Measurements from ENCODE around the gene CPNE4.
"Not testable (repeated sequence)": the region's sequence is repeated elsewhere in the genome, so short reads cannot be mapped to it uniquely, and the experiment has no call there.

CPNE4 gene

DNA sequence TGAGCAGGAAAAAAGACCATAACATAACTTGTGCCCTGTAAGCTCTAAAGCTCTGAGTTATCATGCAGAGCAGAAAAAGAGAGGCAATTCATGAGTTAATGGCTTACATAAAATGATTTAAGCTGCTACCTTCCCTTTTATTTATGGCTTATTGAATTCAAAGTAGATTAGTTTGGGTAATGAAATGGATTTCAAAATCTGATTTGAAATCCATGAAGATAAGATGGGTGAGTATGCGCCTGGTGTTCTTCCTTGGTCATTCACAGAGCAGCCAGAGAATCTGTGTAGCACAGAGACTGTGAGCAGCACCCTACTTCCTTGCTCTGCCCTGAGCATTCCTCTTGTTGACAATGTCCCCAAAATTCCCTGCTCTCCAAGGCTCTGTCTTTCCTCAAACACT, 495.8 kb downstream of the CPNE4 start:
- no peak for DNase-seq (ENCODE audit: low read depth in 2 of 2)

DNA sequence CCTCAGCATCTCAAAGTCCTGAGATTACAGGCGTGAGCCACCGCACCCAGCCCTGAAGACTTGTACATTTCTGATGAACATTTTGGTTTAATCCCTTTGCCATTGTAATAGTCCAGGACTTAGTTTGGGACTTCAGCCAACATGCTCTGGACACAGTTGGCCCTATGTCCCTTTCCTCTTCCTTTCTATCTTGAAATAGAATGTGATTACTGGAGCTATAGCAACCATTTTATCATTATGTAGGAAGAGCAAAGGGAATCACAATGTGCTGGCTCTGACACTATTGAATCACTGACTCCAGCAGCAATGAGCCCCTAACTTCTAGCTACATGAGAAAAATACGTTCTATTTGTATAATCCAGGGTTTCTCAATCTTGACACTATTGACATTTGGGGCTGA, 497.3 kb downstream of the CPNE4 start:
- DNase-seq (ENCODE audit: low read depth in 2 of 2), result no peak

DNA sequence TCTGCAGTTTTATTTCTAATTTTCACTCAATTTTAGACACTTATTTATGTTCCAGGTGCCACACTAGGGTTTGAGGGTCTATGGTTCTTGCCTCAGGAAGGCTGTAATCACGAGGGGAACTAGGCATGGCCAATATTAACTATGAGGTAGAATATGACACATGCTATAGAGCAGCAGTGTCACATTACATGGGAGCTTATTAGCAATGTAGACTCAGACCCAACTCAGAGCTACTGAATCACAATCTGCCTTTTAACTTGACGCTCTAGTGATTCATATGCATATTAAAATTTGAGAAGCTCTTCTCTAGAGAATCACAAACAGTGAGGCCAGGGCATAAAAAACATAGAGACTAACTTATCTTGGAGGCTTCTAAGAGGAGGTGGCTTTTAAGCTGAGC, 499.2 kb downstream of the CPNE4 start:
- DNase-seq (ENCODE audit: low read depth in 2 of 2), result no peak

DNA sequence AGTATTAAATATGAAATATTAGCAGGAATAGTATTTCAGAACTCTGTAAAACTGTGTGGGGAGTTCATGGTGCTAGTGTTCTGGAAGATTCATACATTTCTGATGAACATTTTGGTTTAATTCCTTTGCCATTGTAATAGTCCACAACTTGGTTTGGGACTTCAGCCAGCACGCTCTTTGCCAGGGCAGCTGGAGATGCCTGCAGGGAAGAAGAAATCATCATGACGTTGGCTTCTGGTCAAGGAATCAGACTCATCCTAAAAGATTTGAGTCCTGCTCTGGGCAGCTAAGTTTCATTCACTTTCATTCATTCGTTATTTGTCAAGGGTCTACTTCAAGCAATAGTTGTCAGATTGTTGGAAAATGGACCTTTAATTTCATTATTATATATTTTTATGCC, 499.7 kb downstream of the CPNE4 start:
- no peak for DNase-seq (ENCODE audit: low read depth in 2 of 2)

DNA sequence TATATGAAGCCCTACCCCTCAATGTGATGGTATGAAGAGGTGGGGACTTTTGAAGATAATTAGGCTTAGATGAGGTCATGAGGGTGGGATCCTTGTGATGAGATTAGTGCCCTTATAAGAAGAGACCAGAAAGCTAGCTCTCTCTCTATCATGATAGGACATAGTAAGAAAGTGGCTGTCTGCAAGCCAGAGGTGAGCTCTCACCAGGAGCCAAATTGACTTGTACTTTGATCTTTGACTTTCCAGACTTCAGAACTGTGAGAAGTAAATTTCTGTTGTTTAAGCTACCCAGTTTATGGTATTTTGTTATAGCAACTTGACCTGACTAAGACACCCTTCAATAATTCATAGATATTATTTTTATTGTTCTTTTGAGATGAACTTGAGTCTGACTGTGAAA, 502.2 kb downstream of the CPNE4 start:
- DNase-seq (ENCODE audit: low read depth in 2 of 2), result no peak

DNA sequence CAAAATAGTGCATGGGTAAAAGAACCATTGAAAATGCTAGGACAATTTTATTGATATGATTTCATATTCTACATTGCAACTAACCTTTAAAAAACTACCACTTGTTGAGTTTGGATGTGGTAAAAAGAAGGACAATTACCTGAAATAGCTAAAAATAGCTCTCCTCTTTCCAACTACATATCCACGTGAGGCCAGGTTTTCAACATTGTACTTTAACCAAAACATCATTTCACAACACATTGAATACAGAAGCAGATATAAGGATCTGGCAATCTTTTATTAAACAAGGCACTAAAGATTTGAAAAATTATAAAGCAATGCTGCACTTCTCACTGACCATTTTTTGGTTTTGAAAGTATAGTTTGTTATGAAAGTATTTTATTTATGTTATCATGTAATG, 504.0 kb downstream of the CPNE4 start:
- no peak for DNase-seq (ENCODE audit: low read depth in 2 of 2)

DNA sequence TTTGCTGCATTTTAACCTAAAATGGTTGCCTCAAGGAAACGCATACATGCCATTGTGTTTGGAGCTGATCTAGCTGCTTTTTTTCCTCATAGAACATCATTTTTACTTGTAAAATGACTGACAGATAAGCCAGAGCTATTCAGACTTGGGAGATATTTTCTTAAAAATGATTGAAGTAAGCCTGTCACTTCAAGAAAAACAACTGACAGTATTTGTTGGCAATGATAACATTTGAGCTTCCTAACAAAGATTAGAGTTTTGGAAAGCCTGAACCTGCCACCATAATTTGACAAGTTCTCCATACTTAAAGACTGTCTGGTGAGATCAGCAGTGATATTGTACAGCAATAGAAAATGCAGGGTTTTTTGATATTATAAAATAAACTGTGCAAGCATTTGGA, 504.4 kb downstream of the CPNE4 start:
- DNase-seq (ENCODE audit: low read depth in 2 of 2), result no peak

DNA sequence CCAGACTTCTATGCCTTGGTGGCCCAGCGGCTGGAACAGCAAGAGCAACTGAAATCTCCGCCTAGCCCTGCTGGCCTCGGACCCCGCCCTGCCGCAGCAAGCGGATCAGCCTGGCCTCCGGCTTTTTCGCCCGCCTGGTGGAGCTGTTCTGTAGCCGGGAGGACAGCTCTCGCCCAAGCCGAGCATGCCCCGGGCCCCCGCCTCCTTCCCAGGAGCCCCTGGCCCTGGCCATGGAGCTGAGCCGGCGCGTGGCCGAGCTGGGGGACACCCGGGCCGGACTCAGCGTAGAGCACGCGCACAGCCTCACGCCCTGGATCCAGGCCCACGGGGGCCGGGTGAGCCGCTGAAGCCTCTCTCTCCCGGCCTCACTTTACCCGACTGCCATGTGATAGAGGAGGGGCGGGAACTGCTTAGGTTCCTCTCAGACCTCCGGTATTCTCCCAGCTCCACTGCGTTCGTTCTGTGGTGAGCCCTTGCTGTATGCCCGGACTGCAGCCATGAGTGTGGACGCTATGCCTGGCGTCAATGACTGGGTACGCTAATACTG, 507.9 kb downstream of the CPNE4 start:
- no peak for DNase-seq (ENCODE audit: low read depth in 2 of 2)

DNA sequence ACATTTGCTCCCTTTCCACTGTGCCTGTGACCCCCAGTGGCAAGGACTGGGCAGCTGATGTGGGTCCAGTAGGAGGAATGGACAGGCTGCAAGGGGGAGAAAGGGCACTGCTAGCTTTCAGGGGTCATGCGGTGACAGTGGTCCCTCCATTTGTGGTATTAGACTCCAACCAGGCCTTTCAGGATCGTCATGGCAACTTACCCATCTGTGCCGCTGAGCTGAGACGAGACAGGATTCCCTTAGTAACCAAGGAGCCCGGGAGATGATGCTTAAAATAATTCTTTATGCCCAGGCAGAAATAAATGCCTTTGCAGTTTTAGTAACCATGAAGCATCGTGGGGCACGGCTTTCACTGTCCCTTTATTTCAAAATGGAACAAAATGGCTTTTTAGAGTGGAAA, 516.1 kb downstream of the CPNE4 start:
- DNase-seq (ENCODE audit: low read depth in 2 of 2), result no peak

DNA sequence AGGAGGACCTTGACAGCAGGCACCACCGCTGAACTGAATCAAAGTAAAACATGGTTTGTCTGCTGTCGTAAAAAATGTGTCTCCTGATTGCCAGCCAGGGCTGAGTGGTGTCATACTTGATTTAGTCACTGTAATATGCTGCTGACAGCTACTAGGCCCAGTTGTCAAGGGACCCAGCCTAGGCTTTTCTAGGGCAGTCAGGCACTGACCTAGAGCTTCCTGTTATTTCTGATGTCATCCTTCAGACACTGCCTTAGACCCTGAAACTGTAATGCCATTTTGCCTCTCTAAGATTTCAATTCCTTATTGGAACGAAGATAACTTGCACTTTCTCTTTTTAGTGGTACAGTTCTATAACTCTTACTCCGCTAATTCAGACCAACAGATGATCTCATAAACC, 529.4 kb downstream of the CPNE4 start:
- no peak for DNase-seq (ENCODE audit: low read depth in 2 of 2)

DNA sequence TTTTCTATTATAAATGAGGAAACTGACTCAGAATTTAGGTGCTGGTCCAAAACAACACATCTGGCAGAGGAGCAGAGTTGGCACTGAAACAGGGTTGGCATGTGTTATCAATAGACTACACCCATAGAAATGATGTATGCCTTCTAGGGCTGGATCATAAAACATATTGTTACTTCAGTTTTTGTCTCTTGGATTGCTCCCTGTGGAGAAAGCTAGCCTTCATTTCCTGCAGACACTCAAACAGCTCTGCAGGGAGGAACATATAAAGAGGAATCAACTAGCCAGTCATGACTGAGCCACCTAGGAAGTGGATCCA, 531.5 kb downstream of the CPNE4 start:
- DNase-seq (ENCODE audit: low read depth in 2 of 2), result no peak

DNA sequence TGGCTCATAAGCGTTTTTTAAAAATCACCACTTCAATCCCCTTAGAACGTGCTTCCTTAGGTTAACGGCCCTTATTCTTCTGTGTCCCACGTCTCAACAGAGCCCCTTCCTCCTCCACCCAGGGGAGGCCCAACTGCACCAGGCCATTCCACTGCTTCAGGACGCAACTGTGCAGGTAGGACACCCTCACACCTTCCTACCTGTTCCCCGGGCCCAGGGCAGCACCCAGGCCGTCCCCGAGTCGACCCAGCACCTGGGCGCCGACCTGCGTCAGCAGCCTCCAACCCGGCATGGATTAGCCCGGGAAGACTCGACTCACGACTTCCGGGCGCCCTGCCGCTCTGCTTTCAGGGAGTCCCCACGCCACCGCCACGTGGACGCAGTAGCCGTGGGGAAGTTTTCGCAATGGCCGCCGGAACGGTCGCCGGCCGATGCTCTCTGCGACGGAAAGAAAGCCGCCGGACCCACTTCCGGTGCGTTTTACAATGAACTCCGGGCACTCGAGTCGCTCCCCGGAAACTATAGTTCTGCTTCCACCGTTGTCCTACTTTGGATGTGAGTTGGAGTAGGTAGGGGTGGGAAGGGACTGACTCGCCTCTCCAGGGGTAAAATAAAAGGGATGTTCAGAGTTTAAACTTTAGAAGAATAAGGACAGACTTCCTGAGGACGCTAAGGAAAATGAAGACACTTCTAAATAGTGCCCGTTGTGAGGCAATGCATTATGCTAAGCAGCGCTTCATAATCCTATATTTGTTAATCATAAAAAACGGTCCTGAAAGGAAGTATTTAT, 532.1 kb downstream of the CPNE4 start, which contains the start of gene MRPL3:
Gene MRPL3, minus strand, starts transcription at position 442 of the 790 bp plus-strand sequence. Its CDS starts 150 bp downstream, at position 292.
- DNase-seq (ENCODE audit: low read depth in 2 of 2), result peak; percentile 71 to 78

DNA sequence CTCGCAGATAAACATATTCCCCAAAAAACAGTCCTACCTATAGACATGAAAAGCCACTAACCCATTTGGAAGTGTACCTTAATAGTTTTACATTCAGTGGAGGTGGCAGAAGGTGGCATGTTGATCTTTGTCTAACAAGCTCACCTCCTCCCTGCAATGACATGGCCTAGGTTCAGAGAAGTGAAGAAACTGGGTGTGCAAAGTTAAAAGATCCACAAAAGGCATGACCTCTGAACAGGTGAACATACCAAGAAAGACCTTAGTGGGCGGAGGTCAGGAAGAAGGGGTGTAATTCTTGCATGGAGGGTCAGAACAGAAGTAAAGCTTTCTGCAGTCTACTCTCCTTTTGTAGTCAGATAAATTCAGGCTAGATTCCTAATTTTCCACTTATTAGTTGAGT, 532.9 kb downstream of the CPNE4 start:
- DNase-seq (ENCODE audit: low read depth in 2 of 2), result no peak

DNA sequence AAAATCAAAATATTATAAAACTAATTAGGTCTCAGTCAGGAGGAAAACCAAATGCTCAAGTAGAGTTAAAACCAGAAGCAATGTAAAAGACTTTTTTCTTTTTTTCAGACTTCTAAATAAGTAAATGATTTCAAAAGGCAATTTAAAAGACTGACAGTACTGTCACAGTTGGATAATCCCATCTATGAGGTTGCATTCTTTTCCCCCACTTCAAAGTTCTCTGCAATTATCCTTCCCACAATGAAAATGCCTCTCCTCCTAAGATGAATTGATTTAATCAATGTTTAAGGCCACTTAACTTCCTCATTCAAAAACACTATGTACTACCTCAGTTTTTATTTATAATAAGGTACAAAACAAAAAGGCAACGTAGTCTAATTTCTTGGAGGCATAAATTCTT, 540.1 kb downstream of the CPNE4 start:
- no peak for DNase-seq (ENCODE audit: low read depth in 2 of 2)

DNA sequence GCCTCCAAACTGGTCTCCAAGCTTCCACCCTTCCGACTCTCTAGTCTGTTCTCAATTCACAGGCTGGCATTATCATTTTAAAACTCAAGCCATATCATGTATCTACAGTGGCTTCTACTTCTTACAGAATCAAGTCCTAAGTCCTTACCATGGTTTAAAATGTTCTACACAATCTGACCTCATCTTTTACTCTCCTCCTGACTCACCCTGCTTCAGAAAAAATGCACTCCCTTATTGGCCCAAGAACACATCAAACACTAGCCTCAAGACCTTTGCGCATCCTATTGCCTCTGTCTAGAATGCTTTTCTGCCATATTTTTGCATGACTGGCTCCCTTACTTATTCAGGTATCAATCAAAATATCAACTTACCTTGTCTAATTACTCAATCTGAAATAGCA, 543.0 kb downstream of the CPNE4 start:
- DNase-seq (ENCODE audit: low read depth in 2 of 2), result no peak

DNA sequence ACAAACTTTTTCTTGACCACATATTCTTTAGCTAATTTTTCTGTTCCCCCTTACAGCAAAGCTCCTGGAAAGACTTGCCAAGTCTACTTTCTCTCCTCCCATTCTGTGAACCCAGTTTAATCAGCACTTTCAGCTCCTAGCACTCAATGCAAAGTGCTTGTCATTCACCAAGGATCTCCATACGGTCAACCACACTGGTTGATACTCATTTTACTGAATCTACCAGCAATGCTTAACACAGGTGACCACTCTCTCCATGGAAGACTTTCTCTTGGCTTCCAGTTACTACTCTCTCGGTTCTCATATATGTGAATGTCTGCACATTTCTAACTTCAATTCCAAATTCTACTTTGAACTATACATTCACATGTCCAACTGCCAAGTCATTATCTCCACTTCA, 543.7 kb downstream of the CPNE4 start:
- DNase-seq (ENCODE audit: low read depth in 2 of 2), result no peak

DNA sequence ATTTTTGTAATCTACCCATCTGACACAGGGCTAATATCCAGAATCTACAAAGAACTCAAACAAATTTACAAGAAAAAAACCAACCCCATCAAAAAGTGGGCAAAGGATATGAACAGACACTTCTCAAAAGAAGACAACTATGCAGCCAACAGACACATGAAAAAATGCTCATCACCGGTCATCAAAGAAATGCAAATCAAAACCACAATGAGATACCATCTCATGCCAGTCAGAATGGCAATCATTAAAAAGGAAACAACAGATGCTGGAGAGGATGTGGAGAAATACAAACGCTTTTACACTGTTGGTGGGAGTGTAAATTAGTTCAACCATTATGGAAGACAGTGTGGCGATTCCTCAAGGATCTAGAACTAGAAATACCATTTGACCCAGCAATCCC, 548.3 kb downstream of the CPNE4 start:
- DNase-seq (ENCODE audit: low read depth in 2 of 2), result not testable (repeated sequence)

DNA sequence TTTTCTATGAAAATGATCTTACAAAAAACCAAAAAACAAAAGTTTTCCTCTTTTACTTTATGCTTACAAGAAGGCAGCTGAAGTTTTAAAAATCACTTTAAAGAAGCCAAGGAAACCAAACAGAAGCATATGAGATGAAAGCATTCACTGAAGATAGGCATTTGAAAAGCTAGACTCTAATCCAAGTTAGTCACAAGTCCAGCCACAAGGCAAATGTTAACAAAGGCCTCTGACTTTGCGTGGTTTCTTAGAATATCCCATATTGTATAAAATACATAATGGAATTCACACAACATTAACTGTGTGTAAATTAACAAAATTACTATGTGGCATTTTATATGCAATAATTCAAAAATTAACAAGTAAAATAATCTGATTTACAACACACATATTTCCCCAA, 549.7 kb downstream of the CPNE4 start:
- no peak for DNase-seq (ENCODE audit: low read depth in 2 of 2)

DNA sequence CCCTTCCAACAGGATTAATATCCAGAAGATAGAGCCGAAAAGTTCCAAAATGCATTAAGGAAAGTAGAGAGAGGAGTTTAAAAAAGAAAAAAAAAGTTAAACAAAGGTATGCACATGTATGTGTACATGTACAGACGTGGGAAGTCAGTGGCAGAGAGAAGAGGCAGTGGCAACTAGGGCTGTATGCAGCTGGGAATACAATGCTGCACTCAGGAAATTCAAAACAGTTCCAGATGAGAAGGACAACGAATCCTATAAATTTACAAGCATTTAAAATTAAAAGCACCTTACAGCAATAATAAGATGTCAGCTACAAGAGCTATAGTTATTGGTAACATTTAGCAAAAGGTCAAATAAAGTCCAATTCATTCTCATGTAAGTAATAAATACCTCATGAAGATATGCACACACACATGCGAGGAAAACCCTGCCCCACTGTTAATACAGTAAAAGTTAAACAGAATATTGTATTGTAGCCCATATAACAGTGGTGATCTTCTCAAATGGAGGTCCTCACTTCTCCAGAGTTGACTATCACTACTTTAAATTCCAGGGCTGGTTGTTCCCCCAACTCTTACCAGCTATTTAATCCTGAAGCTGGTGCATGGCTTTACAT, 550.2 kb downstream of the CPNE4 start:
- DNase-seq (ENCODE audit: low read depth in 2 of 2), result no peak
